Testis (tissue), 2 donors: ENCODE data around the gene CENPK.

Experiments used
- CTCF ChIP-seq, 3 experiments: fragments of 450-650 bp in 2 of 3; fragments of 200-600 bp in 1 of 3; sonication (generic) in 1 of 3; IDR thresholded peaks; one replicate each; pipeline ENCODE4 v1.5.1; 2016 to 2019; ENCODE audit warnings: antibody characterized with exemption in 3 of 3, mild to moderate bottlenecking in 2 of 3, moderate library complexity in 1 of 3
- POLR2A ChIP-seq: fragments of 450-650 bp; IDR thresholded peaks from one replicate; pipeline ENCODE4 v1.6.1; 2017; ENCODE audit warnings: antibody characterized with exemption, mild to moderate bottlenecking, moderate library complexity

- TF ChIP-seq CTCF (IDR thresholded peaks at IDR 0.05), result no peak
- no peak for TF ChIP-seq POLR2A
Observed at GRCh38 chr5:65478336-65478735, 84.6 kb downstream of the CENPK start.
